Activated T-cell treated with anti-CD3 and anti-CD28 coated beads, Interleukin-2, amount 50 U/mL, for 48 hours (primary cell): ENCODE results near the gene PRPS1.
"Not testable (repeated sequence)": the region's sequence is repeated elsewhere in the genome, so short reads cannot be mapped to it uniquely, and the experiment has no call there.

ENCODE experiments used
- DNase-seq, 2 experiments: peaks; one replicate each; pipeline ENCODE4 v3.0.0-alpha.2; 2020

PRPS1 gene

GRCh38 chrX:107630031-107630689, 1.9 kb downstream of the PRPS1 start:
- no peak for DNase-seq

- DNase-seq, result no peak
Measured at GRCh38 chrX:107632346-107632745, 4.0 kb downstream of the PRPS1 start.

- DNase-seq, result no peak
Measured at GRCh38 chrX:107646735-107647134, 18.4 kb downstream of the PRPS1 start.

GRCh38 chrX:107648332-107648731, 20.0 kb downstream of the PRPS1 start:
- DNase-seq, result no peak

- DNase-seq, result no peak
Measured at GRCh38 chrX:107654566-107654871, 26.2 kb downstream of the PRPS1 start.

GRCh38 chrX:107654872-107655761, 26.8 kb downstream of the PRPS1 start:
- peak; percentile 80 to 84 for DNase-seq

- DNase-seq, result no peak
Measured at GRCh38 chrX:107656978-107657377, 28.7 kb downstream of the PRPS1 start.

- no peak for DNase-seq
Measured at GRCh38 chrX:107658660-107659059, 30.4 kb downstream of the PRPS1 start.

- no peak for DNase-seq
Measured at GRCh38 chrX:107659286-107659685, 31.0 kb downstream of the PRPS1 start.

- DNase-seq, result no peak
Measured at GRCh38 chrX:107659768-107660167, 31.5 kb downstream of the PRPS1 start.

- no peak for DNase-seq
Measured at GRCh38 chrX:107662145-107662544, 33.8 kb downstream of the PRPS1 start.

GRCh38 chrX:107662824-107663223, 34.5 kb downstream of the PRPS1 start:
- DNase-seq, result no peak

- no peak for DNase-seq
Measured at GRCh38 chrX:107666931-107667330, 38.6 kb downstream of the PRPS1 start.

GRCh38 chrX:107667426-107667825, 39.1 kb downstream of the PRPS1 start:
- no peak for DNase-seq

GRCh38 chrX:107668710-107669109, 40.4 kb downstream of the PRPS1 start:
- not testable (repeated sequence) for DNase-seq

- DNase-seq, result no peak
Measured at GRCh38 chrX:107669261-107669660, 41.0 kb downstream of the PRPS1 start.

- DNase-seq, result no peak
Measured at GRCh38 chrX:107669885-107670628, 41.7 kb downstream of the PRPS1 start.

- DNase-seq, result not testable (repeated sequence)
Measured at GRCh38 chrX:107671256-107671655, 42.9 kb downstream of the PRPS1 start.

GRCh38 chrX:107672955-107673378, 44.7 kb downstream of the PRPS1 start:
- DNase-seq, result peak; percentile 78 to 83

GRCh38 chrX:107673431-107673830, 45.1 kb downstream of the PRPS1 start:
- DNase-seq, result no peak

- DNase-seq, result peak; percentile 88 to 91
Measured at GRCh38 chrX:107673933-107674479, 45.7 kb downstream of the PRPS1 start.

- peak; percentile 27 to 60 for DNase-seq
Measured at GRCh38 chrX:107674480-107675364, 46.4 kb downstream of the PRPS1 start.
